GM12874 (cell line): ENCODE results near the gene FMO5.

Experiments
- CTCF ChIP-seq: IDR thresholded peaks from 2 replicates; pipeline ENCODE4 v1.5.1; 2011; ENCODE audit warnings: low read depth, mild to moderate bottlenecking, control low read depth, low read length, moderate library complexity; ENCODE audit not compliant: insufficient read depth

The FMO5 gene

GRCh38 chr1:147243841-147244240 lies 18.7 kb upstream of the FMO5 start:
- no peak for TF ChIP-seq CTCF

- TF ChIP-seq CTCF = no peak
These were observed 18.1 kb upstream of the FMO5 start for GRCh38 chr1:147243228-147243685.

GRCh38 chr1:147242449-147243227 lies 17.5 kb upstream of the FMO5 start, which contains the start of gene CHD1L:
Gene CHD1L (plus strand): TSS chr1:147242684. CDS start chr1:147242704, 20 bp downstream.
- peak; percentile 92 for TF ChIP-seq CTCF

- TF ChIP-seq CTCF = no peak
These were observed 16.9 kb upstream of the FMO5 start for GRCh38 chr1:147241934-147242448.

- TF ChIP-seq CTCF = no peak
These were observed 14.0 kb upstream of the FMO5 start for GRCh38 chr1:147238925-147239820.

- no peak for TF ChIP-seq CTCF
These were observed 13.1 kb upstream of the FMO5 start for GRCh38 chr1:147238053-147238902.
